Erythroblast (primary cell): ENCODE measurements around the gene IKZF3.
"Not testable (repeated sequence)": the region's sequence is repeated elsewhere in the genome, so short reads cannot be mapped to it uniquely, and the experiment has no call there.

Experiments
- DNase-seq, 2 experiments: peaks; one replicate each; lab custom pipeline; 2025; lab: John Stamatoyannopoulos, UW
- GATA1 ChIP-seq: IDR thresholded peaks from 2 replicates; pipeline ENCODE4 v1.6.1; 2011; ENCODE audit warnings: low read depth, mild to moderate bottlenecking, control low read depth, low read length, moderate library complexity
- POLR2A ChIP-seq: IDR thresholded peaks from 2 replicates; pipeline ENCODE4 v1.6.1; 2011; ENCODE audit warnings: mild to moderate bottlenecking, low read length

Gene IKZF3

DNA sequence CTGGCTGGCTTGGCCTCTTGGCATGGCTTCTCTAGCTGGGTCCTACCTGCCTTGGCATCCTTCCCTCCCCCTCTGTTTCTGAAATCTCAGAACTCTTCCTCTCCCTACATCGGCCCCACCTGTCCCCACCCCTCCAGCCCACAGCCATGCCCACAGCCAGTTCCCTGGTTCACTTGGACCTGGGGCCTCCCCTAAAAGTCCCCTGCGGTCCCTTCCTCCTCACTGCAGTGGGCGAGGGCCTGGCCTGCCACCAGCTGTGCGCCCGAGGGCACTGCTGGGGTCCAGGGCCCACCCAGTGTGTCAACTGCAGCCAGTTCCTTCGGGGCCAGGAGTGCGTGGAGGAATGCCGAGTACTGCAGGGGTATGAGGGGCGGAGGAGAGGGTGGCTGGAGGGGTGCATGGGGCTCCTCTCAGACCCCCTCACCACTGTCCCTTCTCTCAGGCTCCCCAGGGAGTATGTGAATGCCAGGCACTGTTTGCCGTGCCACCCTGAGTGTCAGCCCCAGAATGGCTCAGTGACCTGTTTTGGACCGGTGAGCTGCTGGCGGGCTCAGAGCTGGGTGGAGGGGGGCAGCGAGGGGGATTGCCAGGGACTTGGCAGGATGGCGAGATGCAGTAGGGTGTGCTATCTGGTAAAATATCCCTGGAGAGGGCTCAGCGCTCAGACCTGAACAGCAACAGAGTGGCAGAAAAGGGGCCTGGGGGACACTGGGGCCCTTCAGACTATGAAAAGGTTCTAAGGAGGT, 147.9 kb downstream of the IKZF3 start:
- no peak for TF ChIP-seq GATA1
- TF ChIP-seq POLR2A = no peak
- no peak for DNase-seq

DNA sequence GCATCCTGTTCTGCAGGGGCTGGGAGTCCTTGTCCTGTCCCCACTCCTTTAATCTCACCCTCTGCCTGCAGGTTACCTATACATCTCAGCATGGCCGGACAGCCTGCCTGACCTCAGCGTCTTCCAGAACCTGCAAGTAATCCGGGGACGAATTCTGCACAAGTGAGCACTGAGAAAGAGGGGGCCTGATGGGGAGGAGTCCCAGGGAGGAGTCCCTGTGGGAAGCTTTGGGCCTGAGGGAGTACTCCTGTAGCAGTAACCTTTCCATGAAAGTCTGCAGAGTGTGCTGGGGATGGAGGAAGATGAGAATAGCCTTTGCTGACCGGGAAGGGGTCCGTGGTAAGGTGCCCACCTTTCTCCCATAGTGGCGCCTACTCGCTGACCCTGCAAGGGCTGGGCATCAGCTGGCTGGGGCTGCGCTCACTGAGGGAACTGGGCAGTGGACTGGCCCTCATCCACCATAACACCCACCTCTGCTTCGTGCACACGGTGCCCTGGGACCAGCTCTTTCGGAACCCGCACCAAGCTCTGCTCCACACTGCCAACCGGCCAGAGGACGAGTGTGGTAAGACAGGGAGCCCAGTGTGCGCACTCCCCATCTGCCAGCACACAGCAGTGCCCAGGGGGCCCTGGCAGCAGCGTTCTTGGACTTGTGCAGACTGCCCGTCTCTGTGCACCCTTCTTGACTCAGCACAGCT, 148.6 kb downstream of the IKZF3 start:
- no peak for DNase-seq
- no peak for TF ChIP-seq GATA1
- no peak for TF ChIP-seq POLR2A

- DNase-seq = no peak
- TF ChIP-seq POLR2A = no peak
- TF ChIP-seq GATA1 = no peak
Measured at GRCh38 chr17:39714234-39714633, 149.9 kb downstream of the IKZF3 start.

DNA sequence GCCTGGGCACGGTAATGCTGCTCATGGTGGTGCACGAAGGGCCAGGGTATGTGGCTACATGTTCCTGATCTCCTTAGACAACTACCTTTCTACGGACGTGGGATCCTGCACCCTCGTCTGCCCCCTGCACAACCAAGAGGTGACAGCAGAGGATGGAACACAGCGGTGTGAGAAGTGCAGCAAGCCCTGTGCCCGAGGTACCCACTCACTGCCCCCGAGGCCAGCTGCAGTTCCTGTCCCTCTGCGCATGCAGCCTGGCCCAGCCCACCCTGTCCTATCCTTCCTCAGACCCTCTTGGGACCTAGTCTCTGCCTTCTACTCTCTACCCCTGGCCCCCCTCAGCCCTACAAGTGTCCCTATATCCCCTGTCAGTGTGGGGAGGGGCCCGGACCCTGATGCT, 152.3 kb downstream of the IKZF3 start:
- TF ChIP-seq POLR2A = no peak
- DNase-seq = no peak

DNA sequence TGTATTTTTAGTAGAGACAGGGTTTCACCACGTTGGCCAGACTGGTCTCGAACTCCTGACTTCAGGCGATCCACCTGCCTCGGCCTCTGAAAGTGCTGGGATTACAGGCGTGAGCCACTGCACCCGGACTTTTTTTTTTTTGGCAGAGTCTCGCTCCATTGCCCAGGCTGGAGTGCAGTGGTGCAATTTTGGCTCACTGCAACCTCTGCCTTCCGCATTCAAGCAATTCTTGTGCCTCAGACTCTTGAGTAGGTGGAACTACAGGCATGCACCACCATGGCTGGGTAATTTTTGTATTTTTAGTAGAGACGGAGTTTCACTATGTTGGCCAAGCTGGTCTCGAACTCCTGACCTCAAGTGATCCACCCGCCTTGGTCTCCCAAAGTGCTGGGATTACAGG, 153.0 kb downstream of the IKZF3 start:
- DNase-seq = not testable (repeated sequence)

DNA sequence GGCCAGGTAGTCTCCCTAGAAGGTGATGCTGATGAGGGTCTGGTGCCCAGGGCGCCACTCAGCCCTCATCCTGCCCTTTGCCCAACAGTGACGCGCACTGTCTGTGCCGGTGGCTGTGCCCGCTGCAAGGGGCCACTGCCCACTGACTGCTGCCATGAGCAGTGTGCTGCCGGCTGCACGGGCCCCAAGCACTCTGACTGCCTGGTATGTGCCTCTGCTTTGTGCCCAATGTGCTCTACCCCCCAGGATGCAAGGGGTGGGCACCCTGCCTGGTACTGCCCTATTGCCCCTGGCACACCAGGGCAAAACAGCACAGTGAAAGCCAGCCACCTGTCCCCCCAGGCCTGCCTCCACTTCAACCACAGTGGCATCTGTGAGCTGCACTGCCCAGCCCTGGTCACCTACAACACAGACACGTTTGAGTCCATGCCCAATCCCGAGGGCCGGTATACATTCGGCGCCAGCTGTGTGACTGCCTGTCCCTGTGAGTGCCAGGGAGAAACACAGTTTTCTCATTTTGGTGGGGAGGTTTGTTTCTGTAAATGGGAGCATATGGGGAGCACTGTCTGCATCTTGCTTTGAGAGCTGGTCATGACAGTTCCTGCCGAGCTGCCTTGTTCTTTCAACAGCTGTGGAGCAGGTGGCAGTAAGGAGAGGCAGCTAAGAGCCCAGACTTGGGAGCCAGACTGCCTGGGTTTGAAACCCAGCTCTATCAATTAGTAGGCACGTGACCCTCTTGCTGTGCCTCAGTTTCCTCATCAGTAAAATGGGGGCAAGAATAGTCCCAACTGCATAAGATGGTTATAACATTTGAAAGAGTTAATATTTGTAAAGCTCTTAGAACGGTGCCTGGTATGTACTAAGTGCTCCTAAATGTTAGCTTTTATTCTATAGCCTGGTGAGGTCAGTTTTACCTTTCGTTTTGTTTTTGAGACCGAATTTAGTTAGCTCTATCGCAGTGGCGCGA, 153.8 kb downstream of the IKZF3 start:
- DNase-seq = no peak
- TF ChIP-seq POLR2A (no peak), GATA1 (no peak)

DNA sequence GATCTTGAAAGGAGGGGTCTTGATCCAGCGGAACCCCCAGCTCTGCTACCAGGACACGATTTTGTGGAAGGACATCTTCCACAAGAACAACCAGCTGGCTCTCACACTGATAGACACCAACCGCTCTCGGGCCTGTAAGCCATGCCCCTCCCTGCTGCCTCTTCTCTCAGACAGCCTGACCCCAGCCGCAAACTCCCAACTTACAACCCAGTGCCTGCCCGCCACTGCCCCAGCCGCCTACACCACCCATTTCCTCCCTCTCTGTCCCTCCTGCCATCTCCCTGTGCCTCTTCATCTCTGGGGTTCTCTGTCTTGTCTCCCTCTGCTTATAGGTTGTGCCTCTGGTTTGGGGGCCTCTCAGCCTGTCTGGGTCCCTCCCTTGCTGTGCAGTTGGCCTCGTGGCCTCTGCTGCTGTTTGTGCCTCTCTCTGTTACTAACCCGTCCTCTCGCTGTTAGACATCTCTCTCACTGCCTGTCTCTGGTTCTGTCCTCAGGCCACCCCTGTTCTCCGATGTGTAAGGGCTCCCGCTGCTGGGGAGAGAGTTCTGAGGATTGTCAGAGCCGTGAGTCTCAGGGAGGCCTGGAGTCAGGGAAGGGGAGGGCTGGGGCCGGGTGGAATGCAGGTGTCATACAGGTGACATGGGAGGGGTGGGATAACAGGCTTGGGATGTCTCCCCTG, 154.7 kb downstream of the IKZF3 start:
- TF ChIP-seq POLR2A (no peak), GATA1 (no peak)
- DNase-seq = no peak
